ENCODE results near the gene ATP5F1B. TPM values are rescaled to one million over a fixed set of nuclear protein-coding genes. Genes with fewer than 3 reads are reported as not detected.

Gene ATP5F1B
- total and polyA plus RNA-seq, 8 donors: 126 to 299 (median 211) TPM

DNA sequence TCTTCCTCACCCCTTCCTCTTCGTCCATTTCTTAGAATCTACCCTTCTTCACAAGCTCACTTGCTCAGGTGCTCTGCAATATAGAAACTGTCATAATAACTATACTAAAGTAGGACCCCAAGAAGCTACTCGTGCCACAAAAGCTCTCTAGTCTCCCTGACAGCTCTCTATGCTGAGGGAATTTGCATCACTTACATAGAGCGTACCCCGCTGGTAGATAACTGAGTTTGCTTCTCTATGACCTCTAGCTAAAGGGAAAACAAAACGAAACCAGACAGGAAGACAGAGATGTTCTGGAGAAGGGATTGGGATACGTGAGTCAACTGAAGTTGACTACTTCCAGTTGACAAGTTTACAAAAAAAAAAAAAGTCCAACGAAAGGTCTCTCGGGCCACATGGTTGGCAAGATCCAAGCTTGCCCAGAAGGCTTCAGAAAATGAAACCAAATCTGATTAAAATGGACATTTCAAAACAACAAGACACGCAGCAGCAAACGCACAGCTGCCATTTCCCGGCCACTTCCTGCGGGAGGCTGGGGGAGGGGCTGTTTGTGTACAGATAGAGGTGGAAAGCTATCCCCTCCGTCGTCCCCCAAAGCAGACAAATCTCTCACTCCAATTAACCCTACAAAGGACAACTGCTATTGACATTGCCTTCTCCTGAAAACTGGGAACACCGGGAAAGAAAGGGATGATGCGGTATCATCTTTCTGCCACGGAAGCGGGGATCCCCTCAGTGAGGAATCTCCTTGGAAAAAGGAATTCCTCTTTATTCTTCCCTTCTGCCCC is 16.9 kb downstream of the ATP5F1B start:
- Histone ChIP-seq H3K4me1 (peaks cover 0 to 32% (median 5%) of the 10 kb centered on the region in 3 donors), H3K4me3 (peak overlapping the region; percentile 60 to 100 (median 84)), H3K27ac (peak overlapping the region; percentile 67 to 86 (median 79)), H3K36me3 (no peaks in the 10 kb centered on the region), H3K9me3 (no peaks in the 10 kb centered on the region), H3K27me3 (no peaks in the 10 kb centered on the region)
- WGBS, 2 donors: 0% methylated on average over 18 of the region's 18 CpGs
- intact Hi-C loops (cut with DNase I): no loop called here
- DNase-seq (peak in 5 of 6 donors; percentile 55 to 73 (median 59)), FAIRE-seq (no peak), ATAC-seq (peak; percentile 30 to 46 (median 40))
- TF ChIP-seq, protein P1, sequence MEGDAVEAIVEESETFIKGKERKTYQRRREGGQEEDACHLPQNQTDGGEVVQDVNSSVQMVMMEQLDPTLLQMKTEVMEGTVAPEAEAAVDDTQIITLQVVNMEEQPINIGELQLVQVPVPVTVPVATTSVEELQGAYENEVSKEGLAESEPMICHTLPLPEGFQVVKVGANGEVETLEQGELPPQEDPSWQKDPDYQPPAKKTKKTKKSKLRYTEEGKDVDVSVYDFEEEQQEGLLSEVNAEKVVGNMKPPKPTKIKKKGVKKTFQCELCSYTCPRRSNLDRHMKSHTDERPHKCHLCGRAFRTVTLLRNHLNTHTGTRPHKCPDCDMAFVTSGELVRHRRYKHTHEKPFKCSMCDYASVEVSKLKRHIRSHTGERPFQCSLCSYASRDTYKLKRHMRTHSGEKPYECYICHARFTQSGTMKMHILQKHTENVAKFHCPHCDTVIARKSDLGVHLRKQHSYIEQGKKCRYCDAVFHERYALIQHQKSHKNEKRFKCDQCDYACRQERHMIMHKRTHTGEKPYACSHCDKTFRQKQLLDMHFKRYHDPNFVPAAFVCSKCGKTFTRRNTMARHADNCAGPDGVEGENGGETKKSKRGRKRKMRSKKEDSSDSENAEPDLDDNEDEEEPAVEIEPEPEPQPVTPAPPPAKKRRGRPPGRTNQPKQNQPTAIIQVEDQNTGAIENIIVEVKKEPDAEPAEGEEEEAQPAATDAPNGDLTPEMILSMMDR (IDR thresholded peaks at IDR 0.05): no peak

DNA sequence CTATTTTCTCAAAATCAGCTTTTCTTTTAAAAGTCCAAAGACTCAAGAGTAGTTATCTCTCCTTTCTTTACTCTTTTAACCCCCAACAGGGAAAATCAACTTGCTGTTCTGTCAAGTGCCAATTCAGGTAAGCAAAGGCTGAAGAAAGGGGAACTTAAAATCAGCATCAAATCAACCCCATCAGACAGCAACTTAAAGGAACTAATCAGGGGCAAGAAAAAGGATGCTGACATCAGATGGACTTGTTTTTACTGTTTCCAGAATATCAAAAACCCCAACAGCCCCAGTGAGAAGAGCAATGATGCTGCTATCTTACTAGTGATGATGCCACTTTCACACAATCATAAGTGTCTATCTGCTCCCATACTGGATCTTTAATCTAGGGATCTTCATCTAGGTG is 19.1 kb downstream of the ATP5F1B start:
- no peaks in the 10 kb centered on the region for H3K36me3 ChIP-seq
- peaks cover 0 to 19% (median 0%) of the 10 kb centered on the region in 3 donors for H3K4me1 ChIP-seq
- FAIRE-seq (no peak), DNase-seq (no peak), ATAC-seq (no peak)
- H3K4me3 ChIP-seq: no peak overlapping the region
- H3K27me3 ChIP-seq: no peaks in the 10 kb centered on the region
- H3K27ac ChIP-seq: no peak overlapping the region
- TF ChIP-seq, protein P1 (IDR thresholded peaks at IDR 0.05): no peak
- H3K9me3 ChIP-seq: no peaks in the 10 kb centered on the region
- intact Hi-C loops (cut with DNase I): no loop called here

DNA sequence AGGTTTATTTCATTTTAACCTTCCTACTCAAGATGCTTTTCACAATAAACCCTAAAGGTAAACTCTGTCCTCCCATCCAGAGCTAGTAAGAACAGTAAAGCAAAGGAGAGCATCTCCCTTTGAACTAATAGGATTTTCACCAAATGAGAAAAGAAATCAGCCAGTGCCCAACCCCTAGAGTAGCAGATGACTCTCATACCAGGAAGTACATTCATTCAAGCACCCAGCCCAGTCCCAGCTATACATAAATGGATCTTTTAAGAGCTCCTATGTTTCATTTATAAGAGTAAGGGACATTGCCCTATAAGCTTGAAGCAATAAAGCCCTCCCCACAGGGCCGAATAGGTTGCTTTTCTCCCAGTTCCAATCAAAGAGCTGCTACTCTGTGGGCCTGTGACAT is 23.2 kb downstream of the ATP5F1B start:
- 85 to 92% methylated on average over 1 of the region's 1 CpG for WGBS, 2 donors
- FAIRE-seq (no peak), ATAC-seq (no peak)

DNA sequence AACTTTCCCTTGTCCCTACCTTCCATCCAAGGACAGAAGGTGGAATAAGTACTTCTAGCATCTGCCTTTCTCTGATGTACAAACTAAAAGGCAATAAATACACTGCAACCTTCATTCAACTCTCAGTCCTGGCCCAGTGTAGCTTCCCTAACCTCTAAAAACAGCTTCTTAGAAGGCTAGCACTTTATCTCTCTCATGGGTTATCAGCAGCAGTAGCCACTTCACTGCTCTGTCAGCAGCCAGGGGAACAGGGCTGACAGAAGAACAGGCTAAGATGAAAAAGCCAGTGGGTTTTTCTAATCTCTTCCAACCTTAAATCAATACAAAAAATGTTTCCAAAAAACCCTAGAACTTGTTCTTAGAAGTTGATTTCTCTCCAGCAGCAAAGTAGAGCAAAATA is 28.9 kb downstream of the ATP5F1B start:
- TF ChIP-seq, protein P1 (IDR thresholded peaks at IDR 0.05): no peak
- Histone ChIP-seq H3K36me3 (peaks cover 3 to 60% (median 47%) of the 10 kb centered on the region in 3 donors), H3K27ac (no peak overlapping the region), H3K27me3 (no peaks in the 10 kb centered on the region), H3K4me1 (no peaks in the 10 kb centered on the region), H3K4me3 (no peak overlapping the region), H3K9me3 (no peaks in the 10 kb centered on the region)
- intact Hi-C loops (cut with DNase I): no loop called here
- no peak for FAIRE-seq
- no peak for DNase-seq
- no peak for ATAC-seq

More for the DNA sequence above, 23.2 kb downstream of the ATP5F1B start:
- Histone ChIP-seq H3K27ac (no peak overlapping the region), H3K27me3 (no peaks in the 10 kb centered on the region), H3K36me3 (peaks cover 0 to 8% (median 0%) of the 10 kb centered on the region in 3 donors), H3K4me1 (peaks cover 0 to 5% (median 0%) of the 10 kb centered on the region in 3 donors), H3K4me3 (no peak overlapping the region), H3K9me3 (no peaks in the 10 kb centered on the region)
- DNase-seq: no peak
- TF ChIP-seq, protein P1 (IDR thresholded peaks at IDR 0.05): no peak
- intact Hi-C loops (cut with DNase I): no loop called here

DNA sequence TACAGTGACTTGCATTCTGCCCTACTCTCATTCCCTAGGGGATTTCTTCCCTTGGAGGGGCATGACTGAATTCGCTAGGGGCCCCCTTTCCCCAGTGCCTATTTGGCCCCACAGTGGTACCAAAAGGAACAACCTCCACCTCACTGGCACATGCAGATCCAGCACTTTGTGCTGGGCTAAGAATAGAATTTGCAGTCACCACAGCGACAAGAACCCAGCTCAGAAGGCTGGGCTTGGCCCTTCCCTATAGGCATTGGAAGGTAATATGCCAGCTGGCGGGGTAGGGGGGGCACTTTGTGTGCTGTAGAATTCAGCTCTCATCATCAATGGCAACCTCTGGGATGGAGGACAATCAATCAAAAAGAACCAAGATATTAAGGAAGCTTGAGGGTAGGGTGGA is 29.5 kb downstream of the ATP5F1B start:
- Histone ChIP-seq H3K36me3 (peaks cover 7 to 66% (median 53%) of the 10 kb centered on the region in 3 donors), H3K27ac (no peak overlapping the region), H3K4me3 (no peak overlapping the region), H3K27me3 (no peaks in the 10 kb centered on the region), H3K4me1 (no peaks in the 10 kb centered on the region), H3K9me3 (no peaks in the 10 kb centered on the region)
- intact Hi-C loops (cut with DNase I): no loop called here
- ATAC-seq: no peak
- WGBS, 2 donors: 94 to 98% methylated on average over 3 of the region's 3 CpGs
- DNase-seq: no peak
- TF ChIP-seq, protein P1 (IDR thresholded peaks at IDR 0.05): no peak
- no peak for FAIRE-seq

Data from pancreas (tissue), 10 donors.